ENCODE measurements around the gene AHDC1.

AHDC1 gene

GRCh38 chr1:27513958-27514357 is 90.0 kb downstream of the AHDC1 start:
- no peaks in the 10 kb centered on the region for H3K27me3 ChIP-seq (ENCODE audit: control insufficient read depth, low read length)
- no peaks in the 10 kb centered on the region for H3K9me2 ChIP-seq (replicated peaks; ENCODE audit: control insufficient read depth, low read length)
- H3K4me3 ChIP-seq (ENCODE audit: low read length), result no peak overlapping the region
- H3K4me1 ChIP-seq (ENCODE audit: control insufficient read depth, low read length), result no peaks in the 10 kb centered on the region
- no peaks in the 10 kb centered on the region for H3K36me3 ChIP-seq (ENCODE audit: control insufficient read depth, low read length)
- H3K9me3 ChIP-seq (ENCODE audit: control insufficient read depth, insufficient read depth, low read length), result no peaks in the 10 kb centered on the region
- H3F3A ChIP-seq (ENCODE audit: control insufficient read depth, insufficient read depth), result no peaks in the 10 kb centered on the region
- no peak overlapping the region for H3K27ac ChIP-seq (ENCODE audit: low read depth, low read length)
- H3K4me2 ChIP-seq (ENCODE audit: low read length), result no peak overlapping the region
- TF ChIP-seq, protein P1, sequence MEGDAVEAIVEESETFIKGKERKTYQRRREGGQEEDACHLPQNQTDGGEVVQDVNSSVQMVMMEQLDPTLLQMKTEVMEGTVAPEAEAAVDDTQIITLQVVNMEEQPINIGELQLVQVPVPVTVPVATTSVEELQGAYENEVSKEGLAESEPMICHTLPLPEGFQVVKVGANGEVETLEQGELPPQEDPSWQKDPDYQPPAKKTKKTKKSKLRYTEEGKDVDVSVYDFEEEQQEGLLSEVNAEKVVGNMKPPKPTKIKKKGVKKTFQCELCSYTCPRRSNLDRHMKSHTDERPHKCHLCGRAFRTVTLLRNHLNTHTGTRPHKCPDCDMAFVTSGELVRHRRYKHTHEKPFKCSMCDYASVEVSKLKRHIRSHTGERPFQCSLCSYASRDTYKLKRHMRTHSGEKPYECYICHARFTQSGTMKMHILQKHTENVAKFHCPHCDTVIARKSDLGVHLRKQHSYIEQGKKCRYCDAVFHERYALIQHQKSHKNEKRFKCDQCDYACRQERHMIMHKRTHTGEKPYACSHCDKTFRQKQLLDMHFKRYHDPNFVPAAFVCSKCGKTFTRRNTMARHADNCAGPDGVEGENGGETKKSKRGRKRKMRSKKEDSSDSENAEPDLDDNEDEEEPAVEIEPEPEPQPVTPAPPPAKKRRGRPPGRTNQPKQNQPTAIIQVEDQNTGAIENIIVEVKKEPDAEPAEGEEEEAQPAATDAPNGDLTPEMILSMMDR (IDR thresholded peaks at IDR 0.05; ENCODE audit: low read depth, low read length, poor library complexity, severe bottlenecking), result no peak
- TF ChIP-seq EZH2phosphoT487 (IDR thresholded peaks at IDR 0.05; ENCODE audit: borderline replicate concordance, low read length), result no peak
- no peaks in the 10 kb centered on the region for H4K20me1 ChIP-seq (ENCODE audit: control insufficient read depth, insufficient read depth, low read depth, low read length)
- H3K79me2 ChIP-seq (ENCODE audit: control insufficient read depth, low read length), result no peaks in the 10 kb centered on the region

- Histone ChIP-seq H3F3A (ENCODE audit: control insufficient read depth, insufficient read depth) (no peaks in the 10 kb centered on the region), H3K9me2 (replicated peaks; ENCODE audit: control insufficient read depth, low read length) (no peaks in the 10 kb centered on the region), H3K27ac (ENCODE audit: low read depth, low read length) (no peak overlapping the region), H3K9me3 (ENCODE audit: control insufficient read depth, insufficient read depth, low read length) (no peaks in the 10 kb centered on the region), H3K4me1 (ENCODE audit: control insufficient read depth, low read length) (no peaks in the 10 kb centered on the region), H3K4me3 (ENCODE audit: low read length) (no peak overlapping the region), H3K79me2 (ENCODE audit: control insufficient read depth, low read length) (no peaks in the 10 kb centered on the region), H3K36me3 (ENCODE audit: control insufficient read depth, low read length) (no peaks in the 10 kb centered on the region), H3K4me2 (ENCODE audit: low read length) (no peak overlapping the region), H4K20me1 (ENCODE audit: control insufficient read depth, insufficient read depth, low read depth, low read length) (no peaks in the 10 kb centered on the region), H3K27me3 (ENCODE audit: control insufficient read depth, low read length) (no peaks in the 10 kb centered on the region)
- TF ChIP-seq, protein P1 (IDR thresholded peaks at IDR 0.05; ENCODE audit: low read depth, low read length, poor library complexity, severe bottlenecking), result no peak
- TF ChIP-seq EZH2phosphoT487 (IDR thresholded peaks at IDR 0.05; ENCODE audit: borderline replicate concordance, low read length), result no peak
Measured at GRCh38 chr1:27513528-27513927, 90.4 kb downstream of the AHDC1 start.

- no peaks in the 10 kb centered on the region for H3K9me3 ChIP-seq (ENCODE audit: control insufficient read depth, insufficient read depth, low read length)
- no peaks in the 10 kb centered on the region for H3K36me3 ChIP-seq (ENCODE audit: control insufficient read depth, low read length)
- H3K4me2 ChIP-seq (ENCODE audit: low read length), result no peak overlapping the region
- H3K79me2 ChIP-seq (ENCODE audit: control insufficient read depth, low read length), result no peaks in the 10 kb centered on the region
- no peaks in the 10 kb centered on the region for H3F3A ChIP-seq (ENCODE audit: control insufficient read depth, insufficient read depth)
- TF ChIP-seq EZH2phosphoT487 (IDR thresholded peaks at IDR 0.05; ENCODE audit: borderline replicate concordance, low read length), result no peak
- TF ChIP-seq, protein P1 (IDR thresholded peaks at IDR 0.05; ENCODE audit: low read depth, low read length, poor library complexity, severe bottlenecking), result no peak
- no peaks in the 10 kb centered on the region for H4K20me1 ChIP-seq (ENCODE audit: control insufficient read depth, insufficient read depth, low read depth, low read length)
- H3K4me3 ChIP-seq (ENCODE audit: low read length), result no peak overlapping the region
- no peaks in the 10 kb centered on the region for H3K4me1 ChIP-seq (ENCODE audit: control insufficient read depth, low read length)
- H3K27ac ChIP-seq (ENCODE audit: low read depth, low read length), result no peak overlapping the region
- no peaks in the 10 kb centered on the region for H3K9me2 ChIP-seq (replicated peaks; ENCODE audit: control insufficient read depth, low read length)
- H3K27me3 ChIP-seq (ENCODE audit: control insufficient read depth, low read length), result no peaks in the 10 kb centered on the region
Measured at GRCh38 chr1:27509127-27510080, 94.5 kb downstream of the AHDC1 start.
